ENCODE measurements around the gene RNF40.
"Not testable (repeated sequence)": the region's sequence is repeated elsewhere in the genome, so short reads cannot be mapped to it uniquely, and the experiment has no call there.

RNF40 gene

DNA sequence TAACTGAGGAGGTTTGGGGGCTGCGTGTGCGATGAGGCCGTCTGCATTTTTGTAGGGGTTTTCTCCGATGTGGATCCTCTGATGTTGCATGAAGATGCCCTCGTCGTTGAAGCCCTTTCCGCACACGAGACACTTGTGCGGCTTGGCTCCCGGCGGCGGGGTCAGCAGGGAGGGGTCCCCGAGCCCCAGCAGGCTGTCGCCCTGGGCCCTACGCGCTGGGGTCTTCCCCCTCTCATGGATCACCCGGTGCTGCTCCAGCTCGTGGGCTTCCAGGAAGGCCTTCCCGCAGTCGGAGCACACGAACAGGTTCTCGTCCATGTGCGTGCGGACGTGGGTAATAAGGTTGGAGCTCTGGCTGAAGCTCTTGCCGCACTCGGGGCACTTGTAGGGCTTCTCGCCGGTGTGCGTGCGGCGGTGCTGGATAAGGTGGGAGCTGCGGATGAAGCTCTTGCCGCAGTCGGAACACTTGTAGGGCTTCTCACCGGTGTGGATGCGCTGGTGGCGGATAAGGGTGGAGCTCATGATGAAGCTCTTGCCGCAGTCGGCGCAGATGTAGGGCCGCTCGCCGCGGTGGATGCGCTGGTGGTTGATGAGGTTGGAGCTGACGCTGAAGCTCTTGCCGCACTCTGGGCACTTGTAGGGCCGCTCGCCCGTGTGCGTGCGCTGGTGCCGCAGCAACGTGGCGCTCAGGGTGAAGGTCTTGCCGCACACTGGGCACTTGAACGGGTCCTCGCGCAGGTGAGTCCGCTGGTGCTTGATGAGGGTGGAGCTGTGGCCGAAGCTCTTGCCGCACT, 20.6 kb downstream of the RNF40 start:
- DNase-seq (ENCODE audit: low read depth): no peak

DNA sequence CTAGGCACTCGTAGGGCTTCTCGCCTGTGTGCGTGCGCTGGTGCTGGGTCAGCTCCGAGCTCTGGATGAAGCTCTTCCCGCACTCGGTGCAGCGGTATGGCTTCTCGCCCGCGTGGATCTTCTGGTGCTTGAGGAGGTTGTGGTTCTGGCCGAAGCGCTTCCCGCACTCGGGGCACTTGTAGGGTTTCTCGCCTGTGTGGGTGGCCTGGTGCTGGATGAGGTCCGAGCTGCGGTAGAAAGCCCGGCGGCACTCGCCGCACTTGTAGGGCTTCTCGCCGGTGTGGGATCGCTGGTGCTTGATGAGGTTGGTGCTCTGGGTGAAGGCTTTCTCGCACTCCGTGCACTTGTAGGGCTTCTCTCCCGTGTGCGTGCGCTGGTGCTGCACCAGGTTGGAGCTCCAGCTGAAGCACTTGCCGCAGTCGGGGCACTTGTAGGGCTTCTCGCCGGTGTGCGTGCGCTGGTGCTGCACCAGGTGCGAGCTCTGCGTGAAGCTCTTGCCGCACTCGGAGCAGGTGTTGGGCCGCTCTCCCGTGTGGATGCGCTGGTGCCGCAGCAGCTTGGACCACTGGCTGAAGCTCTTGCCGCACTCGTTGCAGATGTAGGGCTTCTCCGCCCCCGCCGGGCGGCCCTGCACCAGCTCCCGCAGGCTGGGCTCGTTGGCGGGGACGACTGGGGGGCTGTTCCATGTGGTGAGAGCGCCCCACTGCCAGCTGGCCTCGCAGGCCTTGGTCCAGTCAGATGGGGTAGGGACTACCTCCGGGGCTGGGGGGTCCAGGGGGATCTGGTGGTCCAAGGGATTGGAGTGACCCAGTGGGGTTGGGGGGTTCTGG, 21.4 kb downstream of the RNF40 start:
- no peak for DNase-seq (ENCODE audit: low read depth)

DNA sequence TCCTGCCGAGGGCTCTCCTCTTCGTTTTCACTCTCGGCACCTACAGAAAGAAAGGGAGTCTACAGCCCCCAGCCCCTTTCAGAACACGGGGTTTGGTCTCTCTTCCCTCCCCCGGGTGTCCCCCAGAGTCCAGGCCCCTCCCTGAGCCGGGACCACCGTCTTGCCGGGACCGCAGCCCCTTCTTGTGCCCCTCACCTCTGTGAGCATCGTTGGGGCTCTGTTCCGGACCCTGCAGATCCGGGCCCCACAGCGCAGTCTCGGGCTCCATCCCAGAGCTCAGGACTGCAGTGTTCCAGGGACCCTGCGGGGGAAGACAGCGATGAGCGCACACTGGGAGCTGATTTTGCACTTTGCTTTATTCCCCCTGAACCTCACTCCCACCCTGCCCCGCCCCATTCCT, 22.1 kb downstream of the RNF40 start:
- DNase-seq (ENCODE audit: low read depth): no peak

DNA sequence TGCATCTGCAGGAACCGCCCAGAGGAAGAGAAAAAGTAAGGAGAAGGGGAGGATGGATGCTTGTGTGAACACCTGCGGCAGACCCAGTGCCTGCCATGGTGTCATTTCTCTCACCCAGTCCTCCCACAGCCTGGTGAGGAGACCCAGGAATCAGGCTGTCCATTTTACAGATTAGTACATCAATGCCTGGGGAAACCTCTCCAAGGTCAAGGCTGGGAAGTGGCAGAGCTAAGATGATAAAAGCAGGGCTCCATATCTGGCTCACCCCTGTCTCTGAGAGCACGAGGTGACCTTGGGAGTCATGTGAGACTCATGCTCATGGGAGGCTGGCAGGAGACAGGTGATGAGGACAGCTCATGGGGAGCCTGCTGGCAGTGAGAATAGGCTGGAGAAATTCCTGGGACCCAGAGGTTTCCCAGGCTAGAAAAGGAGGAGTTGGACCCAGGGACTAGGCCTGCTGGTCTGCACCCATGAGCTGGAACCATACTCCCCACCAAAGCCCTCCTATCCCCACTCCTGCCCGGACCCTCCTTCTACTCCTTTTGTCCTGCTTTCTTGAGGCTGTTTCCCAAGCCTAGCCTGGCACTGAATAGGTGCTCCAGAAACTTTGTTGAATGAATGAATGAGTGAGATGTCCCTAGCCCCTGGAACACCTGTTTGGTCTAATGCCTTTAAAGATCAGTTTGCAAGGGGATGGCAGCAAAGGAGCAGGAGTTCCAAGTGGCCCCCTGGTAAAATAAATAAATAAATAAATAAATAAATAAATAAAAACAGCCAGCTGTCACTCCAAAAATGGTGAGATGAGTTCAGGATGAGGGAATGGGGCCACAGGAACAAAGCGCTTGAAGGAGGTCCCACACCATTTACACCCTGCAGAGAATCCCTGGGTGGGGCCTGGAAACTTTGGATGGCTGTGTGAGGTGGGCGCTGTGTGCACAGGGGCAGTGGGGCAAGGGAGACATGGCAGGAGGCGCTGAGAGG, 23.3 kb downstream of the RNF40 start:
- no peak for DNase-seq (ENCODE audit: low read depth)

DNA sequence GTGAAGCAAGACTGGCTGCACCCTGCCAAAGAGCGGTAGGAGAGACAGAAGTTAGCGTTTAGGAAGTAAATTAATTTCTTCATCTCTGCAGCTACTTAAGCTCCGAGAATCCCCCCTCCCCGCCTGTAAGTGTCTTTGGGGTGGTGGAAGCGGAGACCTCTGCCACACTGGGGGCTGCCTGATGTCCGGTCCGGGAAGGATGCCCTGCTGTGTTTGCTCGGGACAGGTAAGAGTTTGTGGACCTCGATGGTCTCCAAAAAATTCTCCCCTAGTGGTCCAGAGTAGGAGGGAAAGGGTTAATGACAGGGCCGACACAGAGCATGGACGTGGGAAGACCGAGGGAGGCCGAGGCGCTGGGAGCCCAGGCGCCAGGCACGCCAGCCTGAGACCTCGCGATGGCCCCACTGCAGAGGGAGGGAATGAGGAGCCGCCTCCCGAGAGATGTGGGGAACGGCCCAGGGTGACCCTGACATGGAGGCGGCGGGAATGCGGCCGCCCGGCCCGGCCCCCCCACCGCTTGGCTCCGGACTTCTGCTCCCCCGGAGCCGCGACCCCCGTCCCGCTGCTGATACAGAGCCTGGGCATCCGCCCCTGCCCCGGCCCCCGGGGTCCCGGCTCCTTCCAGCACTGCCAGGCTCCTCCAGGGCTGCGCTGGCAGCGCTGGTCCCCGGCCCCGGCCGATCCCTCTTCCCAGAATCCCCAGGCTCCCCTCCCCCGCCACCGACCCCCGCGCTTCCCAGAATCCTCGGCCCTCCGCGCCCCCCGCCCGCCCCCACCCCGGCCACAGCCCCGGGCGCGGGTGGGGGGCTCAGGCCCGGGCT, 24.2 kb downstream of the RNF40 start:
- no peak for DNase-seq (ENCODE audit: low read depth)

DNA sequence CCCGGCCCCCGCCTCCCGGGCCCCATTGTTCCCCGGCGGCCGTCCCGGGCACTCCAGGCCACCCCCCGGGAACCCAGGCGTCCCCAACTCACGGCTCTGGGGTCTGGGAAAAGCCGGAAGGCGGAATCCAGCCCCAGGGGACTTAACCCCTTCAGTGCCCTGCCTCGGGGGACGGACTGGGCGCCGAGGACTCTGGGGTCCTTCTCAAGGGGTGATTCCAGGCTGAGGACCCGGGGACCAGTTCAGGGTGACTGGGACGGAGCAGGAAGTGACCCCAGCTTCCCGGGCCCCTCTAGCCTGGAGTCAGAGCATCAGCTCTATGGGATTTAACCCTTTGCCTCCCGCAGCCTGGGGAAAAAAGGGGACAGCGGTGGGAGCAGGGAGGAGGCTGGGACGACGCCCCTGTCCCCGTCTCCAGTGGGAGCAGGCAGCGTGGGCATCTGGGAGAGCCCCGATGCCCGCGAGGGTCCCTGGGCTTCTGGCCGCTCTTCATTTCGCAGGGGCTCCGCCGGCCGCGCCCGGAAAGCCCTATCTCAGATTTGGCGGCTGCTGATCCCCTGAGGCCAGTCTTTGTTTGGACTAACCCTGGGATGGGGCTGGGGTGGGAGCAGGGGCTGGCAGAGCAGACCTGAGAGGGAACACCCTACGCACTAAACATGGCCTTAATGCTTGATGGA, 25.0 kb downstream of the RNF40 start, which contains the start of gene ZNF629:
ZNF629 (minus strand) TSS at position 270 of the 677 bp plus-strand sequence. CDS start 2,723 bp downstream, outside the sequence.
- DNase-seq (ENCODE audit: low read depth): no peak

DNA sequence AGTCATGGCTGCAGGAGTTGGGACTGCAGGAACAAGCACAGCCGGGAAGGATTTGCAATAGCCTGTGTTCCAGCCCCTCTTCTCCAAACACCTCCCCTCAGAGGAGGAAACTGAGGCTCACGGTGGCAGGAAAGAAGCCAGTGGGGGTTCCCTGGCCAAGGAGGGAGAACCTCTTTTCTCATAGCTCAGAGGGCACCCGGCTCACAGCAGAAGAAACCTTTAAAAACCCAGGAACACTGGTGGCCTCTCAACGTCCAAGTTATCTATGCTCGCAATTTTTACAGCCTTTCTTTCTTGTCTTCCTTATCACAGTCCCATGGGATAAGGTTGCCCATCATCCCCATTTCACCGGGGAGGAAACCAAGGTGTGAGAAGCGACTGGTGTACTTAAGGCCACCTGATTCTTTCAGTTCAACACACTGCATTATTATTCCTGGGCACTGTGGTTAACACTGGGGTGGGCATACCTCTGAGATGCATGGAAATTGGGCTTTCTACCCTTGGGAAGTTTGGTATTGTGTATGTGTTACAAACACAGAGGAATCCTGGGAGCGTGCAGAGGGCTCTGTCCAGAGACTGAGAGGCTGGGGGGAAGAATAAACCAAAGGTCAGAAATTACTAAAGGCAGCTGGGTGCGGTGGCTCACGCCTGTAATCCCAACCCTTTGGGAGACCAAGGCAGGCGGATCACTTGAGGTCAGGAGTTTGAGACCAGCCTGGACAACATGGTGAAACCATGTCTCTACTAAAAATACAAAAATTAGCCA, 25.7 kb downstream of the RNF40 start:
- no peak for DNase-seq (ENCODE audit: low read depth)

DNA sequence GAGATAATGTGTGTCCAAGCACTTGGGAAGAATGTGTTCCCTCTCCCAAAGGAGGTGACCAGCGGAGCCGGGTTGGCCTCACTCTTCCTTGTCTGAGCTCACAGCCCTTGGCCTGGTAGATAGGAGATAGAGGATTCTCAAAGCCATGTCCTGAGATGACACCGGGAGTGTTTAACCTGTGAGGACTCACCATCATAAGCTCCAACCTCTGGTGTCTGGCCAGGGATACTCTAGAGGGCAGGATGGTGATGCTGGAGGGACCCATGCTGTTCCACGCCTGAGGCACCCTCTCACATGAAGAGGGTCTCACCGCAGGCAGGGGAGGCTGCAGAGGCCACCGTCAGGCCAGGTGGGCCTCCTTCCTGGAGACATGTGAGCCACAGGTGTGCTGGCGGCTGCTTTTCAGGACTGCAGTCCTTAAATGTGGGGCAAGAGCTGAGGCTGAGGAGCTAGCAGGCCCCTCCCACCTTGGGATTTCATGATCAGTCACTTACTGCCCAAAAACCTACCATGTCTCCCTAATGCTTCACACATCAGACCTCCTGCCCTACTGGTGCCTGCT, 31.5 kb downstream of the RNF40 start:
- no peak for DNase-seq (ENCODE audit: low read depth)

DNA sequence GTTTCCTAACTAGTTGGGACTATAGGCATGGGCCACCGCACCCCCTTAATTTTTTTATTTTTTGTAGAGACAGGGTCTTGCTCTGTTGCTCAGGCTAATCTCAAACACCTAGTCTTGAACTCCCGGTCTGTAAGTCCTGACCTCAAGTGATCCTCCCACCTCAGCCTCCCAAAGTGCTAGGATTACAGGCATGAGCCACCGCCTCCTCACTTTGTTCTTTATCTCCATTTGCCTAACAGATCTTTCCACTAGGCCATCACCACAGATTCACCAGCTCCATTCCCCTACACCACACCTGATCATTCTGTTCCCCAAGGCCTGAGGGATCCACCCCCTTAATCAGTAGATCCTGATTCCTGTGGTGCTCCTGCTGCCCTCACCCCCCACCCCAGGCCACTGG, 32.5 kb downstream of the RNF40 start:
- DNase-seq (ENCODE audit: low read depth): no peak

DNA sequence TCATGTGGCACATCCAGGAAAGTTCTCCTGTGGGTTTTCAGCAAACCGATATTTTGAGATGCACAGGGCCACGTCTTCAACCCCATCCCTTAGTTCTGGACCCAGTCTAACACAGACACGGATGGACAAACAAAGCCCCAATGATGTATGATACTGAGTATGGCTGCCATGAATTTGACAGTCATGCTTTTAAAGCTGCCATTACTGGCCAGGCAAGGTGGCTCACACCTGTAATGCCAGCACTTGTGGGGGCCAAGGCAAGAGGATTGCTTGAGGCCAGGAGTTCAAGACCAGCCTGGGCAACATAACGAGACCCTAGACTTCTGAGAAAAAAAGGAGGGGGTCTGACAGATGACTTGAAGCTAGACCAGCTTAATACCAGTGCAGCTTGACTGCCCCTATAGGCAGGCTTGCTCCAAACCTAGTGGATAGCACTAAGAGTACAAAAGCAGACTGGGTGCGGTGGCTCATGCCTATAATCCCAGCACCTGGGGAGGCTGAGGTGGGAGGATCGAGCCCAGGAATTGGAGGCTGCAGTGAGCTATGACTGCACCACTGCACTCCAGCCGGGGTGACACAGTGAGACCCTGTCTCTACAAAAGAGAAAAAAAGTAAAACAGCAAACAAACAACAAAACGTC, 35.7 kb downstream of the RNF40 start:
- no peak for DNase-seq (ENCODE audit: low read depth)

DNA sequence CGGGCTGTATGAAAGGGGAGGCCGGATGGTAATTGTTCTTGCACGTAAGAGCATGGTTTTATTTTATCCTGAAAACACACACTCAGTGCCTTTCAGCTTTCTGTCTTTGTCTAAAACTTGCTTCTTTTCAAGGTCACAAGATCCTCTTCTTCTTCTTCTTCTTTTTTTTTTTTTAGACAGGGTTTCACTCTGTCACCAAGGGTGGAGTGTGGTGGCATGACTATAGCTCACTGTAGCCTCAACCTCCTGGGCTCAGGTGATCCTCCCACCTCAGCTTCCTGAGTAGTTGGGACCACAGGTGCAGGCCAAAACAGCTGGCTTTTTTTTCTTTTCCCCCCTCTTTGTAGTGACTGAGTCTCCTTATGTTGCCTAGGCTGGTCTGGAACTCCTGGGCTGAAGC, 40.8 kb downstream of the RNF40 start:
- DNase-seq (ENCODE audit: low read depth): no peak

DNA sequence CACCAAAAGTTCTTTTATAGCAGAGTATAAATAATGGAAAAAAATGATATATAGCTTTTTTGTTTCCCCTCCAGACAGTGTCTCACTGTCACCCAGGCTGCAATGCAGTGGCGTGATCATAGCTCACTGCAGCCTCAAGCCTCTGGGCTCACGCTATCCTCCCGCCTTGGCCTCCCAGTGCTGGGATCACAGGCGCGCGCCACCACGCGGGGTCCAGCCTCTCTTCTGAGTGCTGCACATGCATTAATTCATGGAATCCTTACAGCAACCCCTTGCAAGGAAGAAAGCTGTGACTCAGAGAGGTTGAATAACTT, 42.9 kb downstream of the RNF40 start:
- no peak for DNase-seq (ENCODE audit: low read depth)

DNA sequence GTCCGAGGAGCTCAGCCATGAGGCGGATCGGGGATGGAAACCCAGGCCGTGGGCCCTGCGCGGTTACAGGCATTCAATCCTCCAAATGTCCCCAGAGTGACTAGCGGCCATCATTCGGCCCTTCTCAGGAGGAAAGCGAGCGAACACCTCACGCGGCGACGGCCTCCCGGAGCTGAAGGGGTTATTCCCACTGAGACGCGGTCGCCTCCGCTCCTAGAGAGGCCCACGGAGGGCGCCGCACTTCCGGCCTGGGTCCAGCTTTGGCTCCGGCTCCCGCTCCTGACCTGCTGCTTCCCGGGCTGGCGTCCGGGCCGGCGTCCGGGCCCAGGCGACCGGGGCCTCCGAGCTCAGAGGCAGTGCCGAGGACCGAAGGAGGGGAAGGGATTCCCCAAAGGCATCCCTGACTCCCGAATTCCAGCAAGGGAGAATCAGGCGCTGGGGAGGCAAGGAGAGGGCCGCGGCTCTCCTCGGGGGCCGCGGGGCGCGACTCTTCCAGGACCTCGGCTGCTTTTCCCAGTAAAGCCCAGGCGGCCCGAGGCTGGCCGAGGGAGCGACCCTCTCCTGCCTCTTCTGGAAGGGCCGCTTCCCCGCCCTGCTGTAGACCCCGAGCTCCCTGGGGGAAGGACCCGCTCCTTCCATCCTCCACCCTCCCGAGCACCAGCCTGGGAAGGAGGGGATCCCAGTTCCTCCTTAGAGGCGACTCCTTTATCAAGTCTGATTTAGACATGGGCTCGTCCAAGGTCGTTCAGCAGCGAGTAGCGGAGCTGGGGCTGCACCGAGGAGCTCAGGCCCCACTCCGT, 43.4 kb downstream of the RNF40 start:
- peak; percentile 8 for DNase-seq (ENCODE audit: low read depth)

DNA sequence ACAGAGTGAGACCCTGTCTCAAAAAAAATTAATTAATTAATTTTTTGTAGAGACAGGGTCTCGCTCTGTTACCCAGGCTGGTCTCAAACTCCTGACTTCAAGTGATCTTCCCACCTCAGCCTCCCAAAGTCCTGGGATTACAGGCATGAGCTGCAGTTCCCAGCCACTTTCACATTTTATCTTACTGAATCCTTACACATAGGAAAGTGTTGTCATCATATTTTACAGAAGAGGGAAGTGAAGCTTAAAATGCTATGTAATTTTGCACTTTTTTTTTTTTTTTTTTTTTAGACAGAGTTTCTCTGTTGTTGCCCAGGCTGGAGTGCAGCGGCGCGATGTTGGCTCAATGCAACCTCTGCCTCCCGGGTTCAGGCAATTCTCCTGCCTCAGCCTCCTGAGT, 46.0 kb downstream of the RNF40 start:
- no peak for DNase-seq (ENCODE audit: low read depth)

DNA sequence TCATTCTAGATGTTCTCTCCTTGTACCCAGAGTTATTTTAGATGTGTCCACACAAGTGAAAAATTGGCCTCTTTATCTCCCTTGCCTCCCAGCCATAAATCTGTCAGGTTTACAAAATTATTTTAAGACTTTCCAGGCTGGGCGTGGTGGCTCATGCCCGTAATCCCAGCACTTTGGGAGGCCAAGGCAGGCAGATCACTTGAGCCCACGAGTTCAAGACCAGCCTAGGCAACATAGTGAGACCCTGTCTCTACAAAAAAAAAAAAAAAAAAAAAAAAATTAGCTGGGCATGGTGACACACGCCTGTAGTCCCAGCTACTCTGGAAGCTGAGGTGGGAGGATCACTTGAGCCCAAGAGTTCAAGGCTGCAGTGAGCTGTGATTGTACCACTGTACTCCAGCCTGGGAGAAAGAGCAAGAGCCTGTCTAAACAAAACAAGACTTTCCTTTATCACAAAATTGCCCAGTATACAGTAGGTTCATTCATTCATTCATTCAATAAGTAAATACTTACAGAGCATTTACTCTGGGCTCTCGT, 46.8 kb downstream of the RNF40 start:
- DNase-seq (ENCODE audit: low read depth): not testable (repeated sequence)

DNA sequence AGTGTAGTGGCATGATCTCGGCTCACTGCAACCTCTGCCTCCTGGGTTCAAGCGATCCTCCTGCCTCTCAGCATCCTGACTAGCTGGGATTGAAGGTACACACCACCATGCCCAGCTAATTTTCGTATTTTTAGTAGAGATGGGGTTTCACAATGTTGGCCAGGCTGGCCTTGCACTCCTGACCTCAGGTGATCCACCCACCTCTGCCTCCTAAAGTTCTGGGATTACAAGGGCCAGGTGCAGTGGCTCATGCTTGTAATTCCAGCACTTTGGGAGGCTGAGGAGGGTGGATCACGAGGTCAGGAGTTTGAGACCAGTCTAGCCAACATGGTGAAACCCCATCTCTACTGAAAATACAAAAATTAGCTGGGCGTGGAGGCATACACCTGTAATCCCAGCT, 47.6 kb downstream of the RNF40 start:
- DNase-seq (ENCODE audit: low read depth): not testable (repeated sequence)

DNA sequence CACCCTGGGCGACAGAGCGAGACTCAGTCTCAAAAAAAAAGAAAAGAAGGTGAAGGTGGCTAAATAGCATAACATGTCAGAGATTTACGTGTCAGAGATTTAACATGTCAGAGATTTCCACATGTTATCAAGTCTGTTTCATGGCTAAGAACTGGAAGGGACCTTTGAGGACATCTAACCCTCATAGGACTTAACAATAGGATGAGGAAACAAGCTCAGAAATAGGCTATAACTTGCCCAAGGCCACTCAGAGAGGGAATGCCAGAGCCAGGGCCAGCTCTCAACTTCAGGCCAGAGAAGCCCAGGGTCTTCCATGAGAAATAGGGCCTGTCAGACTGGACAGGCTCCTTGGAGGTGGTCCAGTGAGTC, 51.7 kb downstream of the RNF40 start:
- no peak for DNase-seq (ENCODE audit: low read depth)

DNA sequence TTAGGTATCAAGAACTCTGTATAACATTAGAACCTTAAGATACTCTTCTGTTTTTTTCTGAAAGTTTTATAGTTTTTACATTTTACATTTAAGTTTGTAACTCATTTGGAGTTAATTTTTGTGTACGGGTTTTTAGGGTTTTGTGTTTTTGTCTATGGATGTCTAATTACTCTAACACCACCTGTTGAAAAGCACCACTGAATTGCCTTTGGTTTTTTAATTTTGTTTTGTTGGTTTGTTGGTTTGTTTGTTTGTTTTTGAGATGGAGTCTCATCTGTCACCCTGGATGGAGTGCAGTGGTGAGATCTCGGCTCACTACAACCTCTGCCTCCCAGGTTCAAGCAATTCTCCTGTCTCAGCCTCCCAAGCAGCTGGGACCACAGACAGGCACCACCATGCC, 54.6 kb downstream of the RNF40 start:
- DNase-seq (ENCODE audit: low read depth): no peak
